Lung (tissue), 12 donors: Measurements from ENCODE around the gene SPTBN1. TPM values are rescaled to one million over a fixed set of nuclear protein-coding genes. Genes with fewer than 3 reads are reported as not detected.

Source experiments
- ATAC-seq: fragments of 200-7000 bp; cut with Tn5 transposase; one replicate; pipeline ENCODE4 v1.9.1; 2020; ENCODE audit warnings: moderate number of reproducible peaks; ENCODE audit not compliant: insufficient read depth, low FRiP score
- DNase-seq, 3 donors: peaks; one replicate each; pipeline ENCODE4 v3.0.0-alpha.2; 2013 to 2017
- H3K27ac ChIP-seq, 2 donors: one replicate each; pipeline ENCODE4 v1.5.1; 2013; ENCODE audit warnings: mild to moderate bottlenecking in 2 of 2, moderate library complexity in 2 of 2, control low read depth in 1 of 2, inconsistent platforms in 1 of 2, low read depth in 1 of 2, low read length in 1 of 2
- H3K27me3 ChIP-seq, 3 donors: one replicate each; pipeline ENCODE4 v1.5.1; 2013; ENCODE audit warnings: low read length in 2 of 3; ENCODE audit not compliant: control insufficient read depth in 3 of 3, insufficient read depth in 3 of 3
- H3K36me3 ChIP-seq, 4 donors: one replicate each; pipeline ENCODE4 v1.5.1; 2013; ENCODE audit warnings: low read length in 4 of 4, mild to moderate bottlenecking in 1 of 4, moderate library complexity in 1 of 4; ENCODE audit not compliant: control insufficient read depth in 4 of 4, insufficient read depth in 4 of 4
- H3K4me1 ChIP-seq, 5 donors: one replicate each; pipeline ENCODE4 v1.5.1; 2013; ENCODE audit warnings: low read length in 5 of 5, mild to moderate bottlenecking in 2 of 5, moderate library complexity in 1 of 5; ENCODE audit not compliant: control insufficient read depth in 5 of 5, insufficient read depth in 5 of 5
- H3K4me3 ChIP-seq: one replicate; pipeline ENCODE4 v1.5.1; 2013; ENCODE audit warnings: mild to moderate bottlenecking, control low read depth, moderate library complexity
- H3K9ac ChIP-seq, 2 donors: one replicate each; pipeline ENCODE4 v1.5.1; 2013; ENCODE audit warnings: low read length in 2 of 2, control low read depth in 1 of 2; ENCODE audit not compliant: insufficient read depth in 1 of 2
- H3K9me3 ChIP-seq, 4 donors: one replicate each; pipeline ENCODE4 v1.5.1; 2013; ENCODE audit warnings: low read length in 3 of 4, mild to moderate bottlenecking in 1 of 4, moderate library complexity in 1 of 4; ENCODE audit not compliant: control insufficient read depth in 4 of 4, insufficient read depth in 3 of 4
- WGBS, 2 donors: extraction: QIAGEN DNeasy Blood & Tissue Kit; methylation state at CpG; one replicate each; pipeline ENCODE4 v1.1.7; 2013; 5-methylcytosine and 5-hydroxymethylcytosine counted together
- polyA plus RNA-seq, 2 donors: library from polyadenylated mRNA; stranded (reverse); fragments of 200-250 nt; gene quantifications; one replicate each; pipeline ENCODE4 v1.2.1, GENCODE V29; 2013
- total RNA-seq, 2 donors: library from RNA; depleted of rRNA in 1 of 2; stranded (reverse); fragments of >200 nt in 1 of 2; gene quantifications; one replicate each; pipeline ENCODE4 v1.2.1, GENCODE V29; 2014 to 2021
- TF ChIP-seq, protein P1 (sequence below): IDR thresholded peaks from 2 replicates; pipeline ENCODE4 v1.5.1; 2012; ENCODE audit warnings: mild to moderate bottlenecking; ENCODE audit errors: control extremely low read depth, extremely low read depth
- donor health status: control.
- donor health status: control.
- donor health status: Bipolar disorder and iron deficiency.
- donor health status: healthy.
- donor health status: DM: yes; HTN: yes; CAD: no.

SPTBN1 gene
- total and polyA plus RNA-seq, 4 donors, result 89.4 to 715 (median 275) TPM

DNA sequence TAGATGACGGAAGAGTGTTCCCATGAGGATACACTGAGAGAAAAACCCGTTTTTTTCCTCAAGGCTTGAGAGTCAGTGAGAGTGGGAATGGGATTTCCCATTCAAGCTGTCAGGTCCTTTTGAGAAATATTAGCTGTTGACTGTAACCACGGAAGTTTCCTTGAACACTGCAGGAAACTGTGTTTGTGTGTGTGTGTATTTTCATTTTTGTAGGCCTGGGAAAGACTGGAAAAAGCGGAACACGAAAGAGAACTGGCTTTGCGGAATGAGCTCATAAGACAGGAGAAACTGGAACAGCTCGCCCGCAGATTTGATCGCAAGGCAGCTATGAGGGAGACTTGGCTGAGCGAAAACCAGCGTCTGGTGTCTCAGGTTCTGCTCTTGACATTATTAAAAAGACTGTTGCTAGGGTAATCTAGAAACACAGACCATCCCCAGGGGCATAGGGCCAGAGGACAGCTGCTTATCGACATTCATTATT is 168.5 kb downstream of the SPTBN1 start:
- H3K27ac ChIP-seq, result peak overlapping the region; percentile 39 to 78
- H3K9ac ChIP-seq, result peak overlapping the region in 1 of 2 donors; percentile 76
- ATAC-seq (no peak), DNase-seq (peak; percentile 83 to 91 (median 83))
- H3K4me3 ChIP-seq, result no peak overlapping the region
- TF ChIP-seq, protein P1, sequence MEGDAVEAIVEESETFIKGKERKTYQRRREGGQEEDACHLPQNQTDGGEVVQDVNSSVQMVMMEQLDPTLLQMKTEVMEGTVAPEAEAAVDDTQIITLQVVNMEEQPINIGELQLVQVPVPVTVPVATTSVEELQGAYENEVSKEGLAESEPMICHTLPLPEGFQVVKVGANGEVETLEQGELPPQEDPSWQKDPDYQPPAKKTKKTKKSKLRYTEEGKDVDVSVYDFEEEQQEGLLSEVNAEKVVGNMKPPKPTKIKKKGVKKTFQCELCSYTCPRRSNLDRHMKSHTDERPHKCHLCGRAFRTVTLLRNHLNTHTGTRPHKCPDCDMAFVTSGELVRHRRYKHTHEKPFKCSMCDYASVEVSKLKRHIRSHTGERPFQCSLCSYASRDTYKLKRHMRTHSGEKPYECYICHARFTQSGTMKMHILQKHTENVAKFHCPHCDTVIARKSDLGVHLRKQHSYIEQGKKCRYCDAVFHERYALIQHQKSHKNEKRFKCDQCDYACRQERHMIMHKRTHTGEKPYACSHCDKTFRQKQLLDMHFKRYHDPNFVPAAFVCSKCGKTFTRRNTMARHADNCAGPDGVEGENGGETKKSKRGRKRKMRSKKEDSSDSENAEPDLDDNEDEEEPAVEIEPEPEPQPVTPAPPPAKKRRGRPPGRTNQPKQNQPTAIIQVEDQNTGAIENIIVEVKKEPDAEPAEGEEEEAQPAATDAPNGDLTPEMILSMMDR, result no peak
- H3K36me3 ChIP-seq, result peaks cover 43 to 85% (median 64%) of the 10 kb centered on the region in 4 donors
- WGBS, 2 donors, result 45 to 68% methylated on average over 12 of the region's 12 CpGs
- no peaks in the 10 kb centered on the region for H3K27me3 ChIP-seq
- H3K9me3 ChIP-seq, result no peaks in the 10 kb centered on the region
- peaks cover 6 to 38% (median 19%) of the 10 kb centered on the region in 5 donors for H3K4me1 ChIP-seq

DNA sequence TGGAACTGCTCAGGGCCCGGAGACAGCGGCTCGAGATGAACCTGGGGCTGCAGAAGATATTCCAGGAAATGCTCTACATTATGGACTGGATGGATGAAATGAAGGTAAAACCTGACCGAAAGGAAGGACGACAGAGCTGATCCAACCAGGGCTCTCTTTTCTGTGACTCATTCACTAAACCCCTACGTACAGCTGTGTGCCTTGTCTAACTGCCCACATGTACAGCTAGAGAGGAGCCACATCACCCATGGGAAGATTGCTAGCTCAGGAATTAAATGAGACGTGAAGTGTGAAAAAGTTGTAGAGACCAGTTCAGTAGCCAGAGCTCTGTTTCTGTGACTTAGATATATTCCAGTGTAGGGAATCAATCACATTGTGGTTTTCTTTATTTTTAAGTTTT is 170.0 kb downstream of the SPTBN1 start:
- H3K27ac ChIP-seq, result peak overlapping the region; percentile 3 to 82

GRCh38 chr2:54626884-54627283 is 170.8 kb downstream of the SPTBN1 start:
- DNase-seq (no peak), ATAC-seq (no peak)
- TF ChIP-seq, protein P1, result no peak
- WGBS, 2 donors, result 80 to 88% methylated on average over 2 of the region's 2 CpGs
- Histone ChIP-seq H3K36me3 (peaks cover 35 to 88% (median 68%) of the 10 kb centered on the region in 4 donors), H3K27ac (peak overlapping the region; percentile 47 to 70), H3K9ac (no peak overlapping the region), H3K4me1 (peaks cover 16 to 51% (median 22%) of the 10 kb centered on the region in 5 donors), H3K27me3 (no peaks in the 10 kb centered on the region), H3K9me3 (no peaks in the 10 kb centered on the region), H3K4me3 (no peak overlapping the region)

More for the DNA sequence above, 170.0 kb downstream of the SPTBN1 start:
- TF ChIP-seq, protein P1, result no peak
- WGBS, 2 donors, result 95 to 96% methylated on average over 7 of the region's 7 CpGs
- Histone ChIP-seq H3K4me3 (no peak overlapping the region), H3K4me1 (peaks cover 12 to 44% (median 20%) of the 10 kb centered on the region in 5 donors), H3K36me3 (peaks cover 40 to 87% (median 68%) of the 10 kb centered on the region in 4 donors), H3K27me3 (no peaks in the 10 kb centered on the region), H3K9me3 (no peaks in the 10 kb centered on the region), H3K9ac (no peak overlapping the region)
- ATAC-seq (no peak), DNase-seq (no peak)

GRCh38 chr2:54627973-54628372 is 171.8 kb downstream of the SPTBN1 start:
- H3K9ac ChIP-seq, result no peak overlapping the region
- no peaks in the 10 kb centered on the region for H3K9me3 ChIP-seq
- peaks cover 31 to 90% (median 68%) of the 10 kb centered on the region in 4 donors for H3K36me3 ChIP-seq
- H3K27me3 ChIP-seq, result no peaks in the 10 kb centered on the region
- no peak for DNase-seq
- peaks cover 17 to 54% (median 22%) of the 10 kb centered on the region in 5 donors for H3K4me1 ChIP-seq
- H3K27ac ChIP-seq, result no peak overlapping the region
- 96 to 99% methylated on average over 6 of the region's 6 CpGs for WGBS, 2 donors
- TF ChIP-seq, protein P1, result no peak
- no peak overlapping the region for H3K4me3 ChIP-seq
- no peak for ATAC-seq
